Neutrophil (primary cell): ENCODE results near the gene FASN.

Source experiments
- H3K27ac ChIP-seq: fragments of 200-600 bp; sonication (generic); 2 replicates; pipeline ENCODE4 v1.5.1; 2016; ENCODE audit warnings: mild to moderate bottlenecking, moderate library complexity
- H3K27me3 ChIP-seq: fragments of 200-600 bp; sonication (generic); 2 replicates; pipeline ENCODE4 v1.6.0; 2016; ENCODE audit warnings: mild to moderate bottlenecking
- H3K36me3 ChIP-seq: fragments of 200-600 bp; sonication (generic); 2 replicates; pipeline ENCODE4 v1.5.1; 2017
- H3K4me1 ChIP-seq, 2 experiments: fragments of 200-600 bp in 1 of 2; sonication (generic) in 1 of 2; 1 replicate in 1 of 2; 2 replicates in 1 of 2; pipeline versions ENCODE4 v1.5.1 to v1.6.1; 2013 to 2016; ENCODE audit warnings: low read depth in 1 of 2, low read length in 1 of 2, mild to moderate bottlenecking in 1 of 2, moderate library complexity in 1 of 2; ENCODE audit not compliant: control insufficient read depth in 1 of 2, insufficient read depth in 1 of 2
- H3K4me3 ChIP-seq, 2 experiments: fragments of 200-600 bp in 1 of 2; sonication (generic) in 1 of 2; 1 replicate in 1 of 2; 2 replicates in 1 of 2; pipeline ENCODE4 v1.5.1; 2013 to 2016; ENCODE audit warnings: low read depth in 1 of 2, low read length in 1 of 2, mild to moderate bottlenecking in 1 of 2, moderate library complexity in 1 of 2
- H3K9me3 ChIP-seq: fragments of 200-600 bp; sonication (generic); 2 replicates; pipeline ENCODE4 v1.5.1; 2016
- CTCF ChIP-seq: fragments of 200-600 bp; sonication (generic); IDR thresholded peaks from 2 replicates; pipeline ENCODE4 v1.5.1; 2016; ENCODE audit warnings: antibody characterized with exemption

FASN gene

GRCh38 chr17:82094931-82095776 lies 2.9 kb downstream of the FASN start:
- Histone ChIP-seq H3K9me3 (no peaks in the 10 kb centered on the region), H3K4me1 (peaks cover 28% of the 10 kb centered on the region in 2 experiments), H3K27ac (no peak overlapping the region), H3K27me3 (peaks cover 15% of the 10 kb centered on the region), H3K4me3 (no peak overlapping the region), H3K36me3 (peaks cover 10% of the 10 kb centered on the region)
- no peak for TF ChIP-seq CTCF

- H3K27ac ChIP-seq, result no peak overlapping the region
- H3K4me3 ChIP-seq, result no peak overlapping the region
- peaks cover 13 to 17% of the 10 kb centered on the region in 2 experiments for H3K4me1 ChIP-seq
- TF ChIP-seq CTCF, result no peak
- peaks cover 22% of the 10 kb centered on the region for H3K36me3 ChIP-seq
- H3K9me3 ChIP-seq, result no peaks in the 10 kb centered on the region
- H3K27me3 ChIP-seq, result peaks cover 15% of the 10 kb centered on the region
These were observed 4.9 kb downstream of the FASN start for GRCh38 chr17:82092995-82093751.

GRCh38 chr17:82092628-82092994 lies 5.4 kb downstream of the FASN start:
- no peaks in the 10 kb centered on the region for H3K9me3 ChIP-seq
- peaks cover 28% of the 10 kb centered on the region for H3K36me3 ChIP-seq
- no peak overlapping the region for H3K27ac ChIP-seq
- H3K4me3 ChIP-seq, result no peak overlapping the region
- TF ChIP-seq CTCF, result no peak
- peaks cover 11 to 12% of the 10 kb centered on the region in 2 experiments for H3K4me1 ChIP-seq
- H3K27me3 ChIP-seq, result peaks cover 13% of the 10 kb centered on the region

GRCh38 chr17:82092094-82092586 lies 5.9 kb downstream of the FASN start:
- peaks cover 6 to 8% of the 10 kb centered on the region in 2 experiments for H3K4me1 ChIP-seq
- peaks cover 8% of the 10 kb centered on the region for H3K27me3 ChIP-seq
- peaks cover 33% of the 10 kb centered on the region for H3K36me3 ChIP-seq
- no peak for TF ChIP-seq CTCF
- H3K27ac ChIP-seq, result no peak overlapping the region
- no peaks in the 10 kb centered on the region for H3K9me3 ChIP-seq
- no peak overlapping the region for H3K4me3 ChIP-seq

- H3K9me3 ChIP-seq, result no peaks in the 10 kb centered on the region
- H3K27me3 ChIP-seq, result peaks cover 1% of the 10 kb centered on the region
- H3K4me1 ChIP-seq, result peaks cover 0 to under 1% of the 10 kb centered on the region in 2 experiments
- H3K36me3 ChIP-seq, result peaks cover 39% of the 10 kb centered on the region
- TF ChIP-seq CTCF, result no peak
- no peak overlapping the region for H3K4me3 ChIP-seq
- H3K27ac ChIP-seq, result no peak overlapping the region
These were observed 6.6 kb downstream of the FASN start for GRCh38 chr17:82091264-82092066.
